Neural cell (in vitro differentiated cells): ENCODE measurements around the gene CTXND2. TPM values are rescaled to one million over a fixed set of nuclear protein-coding genes. Genes with fewer than 3 reads are reported as not detected.
"Not testable (repeated sequence)": the region's sequence is repeated elsewhere in the genome, so short reads cannot be mapped to it uniquely, and the experiment has no call there.

Experiments
- H2AFZ ChIP-seq: fragments of 200-600, 300-800 bp; sonication (generic), shearing (Covaris generic); 2 replicates; pipeline ENCODE4 v1.6.0; 2014; ENCODE audit warnings: low read depth, mild to moderate bottlenecking, antibody characterized with exemption, low read length, moderate library complexity
- H3F3A ChIP-seq: fragments of 200-600 bp; shearing (Covaris generic); 2 replicates; pipeline ENCODE4 v1.6.1; 2016; ENCODE audit warnings: mild to moderate bottlenecking, moderate library complexity, mixed read lengths, antibody characterized with exemption, low read length; ENCODE audit not compliant: insufficient read depth, poor library complexity, severe bottlenecking
- H3K27ac ChIP-seq: fragments of 200-600, 300-800 bp; sonication (generic), shearing (Covaris generic); 2 replicates; pipeline ENCODE4 v1.5.1; 2014; ENCODE audit warnings: mild to moderate bottlenecking, low read length, moderate library complexity
- H3K27me3 ChIP-seq: fragments of 300-800, 200-600 bp; sonication (generic), shearing (Covaris generic); 2 replicates; pipeline ENCODE4 v1.6.0; 2014; ENCODE audit warnings: mild to moderate bottlenecking, low read depth, low read length, moderate library complexity; ENCODE audit not compliant: insufficient read depth
- H3K36me3 ChIP-seq: fragments of 300-800, 200-600 bp; sonication (generic), shearing (Covaris generic); 2 replicates; pipeline ENCODE4 v1.5.1; 2014; ENCODE audit warnings: mild to moderate bottlenecking, antibody characterized with exemption, low read length, moderate library complexity; ENCODE audit not compliant: insufficient read depth
- H3K4me2 ChIP-seq: fragments of 300-800, 200-600 bp; sonication (generic), shearing (Covaris generic); 2 replicates; pipeline ENCODE4 v1.6.0; 2014; ENCODE audit warnings: mild to moderate bottlenecking, low read length
- H3K4me3 ChIP-seq: fragments of 300-800, 200-600 bp; sonication (generic), shearing (Covaris generic); 2 replicates; pipeline ENCODE4 v1.5.1; 2014; ENCODE audit warnings: mild to moderate bottlenecking, low read length, moderate library complexity
- H3K79me2 ChIP-seq: fragments of 200-600 bp; shearing (Covaris generic); replicated peaks from 2 replicates; pipeline ENCODE4 v1.6.0; 2014; ENCODE audit warnings: mild to moderate bottlenecking, low read length, moderate library complexity; ENCODE audit not compliant: insufficient read depth
- H3K9ac ChIP-seq: fragments of 300-800, 200-600 bp; sonication (generic), shearing (Covaris generic); 2 replicates; pipeline ENCODE4 v1.6.1; 2016; ENCODE audit warnings: mild to moderate bottlenecking, low read length, mixed read lengths
- H3K9me2 ChIP-seq: fragments of 200-600 bp; shearing (Covaris generic); 2 replicates; pipeline ENCODE4 v1.6.1; 2016; ENCODE audit warnings: mild to moderate bottlenecking, low read length, mixed read lengths; ENCODE audit not compliant: insufficient read depth
- H3K9me3 ChIP-seq: fragments of 200-600, 300-800 bp; sonication (generic), shearing (Covaris generic); 2 replicates; pipeline ENCODE4 v1.6.1; 2016; ENCODE audit warnings: mild to moderate bottlenecking, mixed run types, low read length, moderate library complexity, mixed read lengths
- H4K20me1 ChIP-seq: fragments of 200-600 bp; shearing (Covaris generic); 2 replicates; pipeline ENCODE4 v1.6.1; 2016; ENCODE audit warnings: mild to moderate bottlenecking, mixed run types; ENCODE audit not compliant: insufficient read depth
- EP300 ChIP-seq: fragments of 450-650 bp; conservative IDR thresholded peaks from 2 replicates; pipeline ENCODE4 v1.6.1; 2014; ENCODE audit warnings: antibody characterized with exemption, mild to moderate bottlenecking, moderate library complexity; ENCODE audit not compliant: poor library complexity, severe bottlenecking
- EZH2 ChIP-seq: fragments of 200-600, 300-800 bp; shearing (Covaris generic), sonication (generic); IDR thresholded peaks from 2 replicates; pipeline ENCODE4 v1.6.1; 2014; ENCODE audit warnings: antibody characterized with exemption, low read length, borderline replicate concordance, mild to moderate bottlenecking; ENCODE audit not compliant: insufficient read depth, poor library complexity, severe bottlenecking
- MXI1 ChIP-seq: fragments of 450-650 bp; conservative IDR thresholded peaks from 2 replicates; pipeline ENCODE4 v1.6.1; 2014; ENCODE audit warnings: antibody characterized with exemption, mild to moderate bottlenecking; ENCODE audit not compliant: poor library complexity, severe bottlenecking
- POLR2AphosphoS5 ChIP-seq: IDR thresholded peaks from 2 replicates; pipeline ENCODE4 v1.6.1; 2012
- RAD21 ChIP-seq: fragments of 450-650 bp; conservative IDR thresholded peaks from 2 replicates; pipeline ENCODE4 v1.6.1; 2014; ENCODE audit warnings: antibody characterized with exemption, mild to moderate bottlenecking, moderate library complexity
- SMC3 ChIP-seq: fragments of 450-650 bp; conservative IDR thresholded peaks from 2 replicates; pipeline ENCODE4 v1.6.1; 2014; ENCODE audit warnings: antibody characterized with exemption, mild to moderate bottlenecking, moderate library complexity; ENCODE audit not compliant: poor library complexity
- TAF1 ChIP-seq: IDR thresholded peaks from 2 replicates; pipeline ENCODE4 v1.6.1; 2012; ENCODE audit warnings: low read depth
- polyA plus RNA-seq: library from polyadenylated mRNA; depleted of rRNA; stranded (reverse); fragments of >200 nt; gene quantifications from 2 replicates; pipeline ENCODE4 v1.2.3, GENCODE V29; 2014
- TF ChIP-seq, protein P1 (sequence below): fragments of 450-650 bp; IDR thresholded peaks from 2 replicates; pipeline ENCODE4 v1.5.1; 2014; ENCODE audit warnings: antibody characterized with exemption, mild to moderate bottlenecking, moderate library complexity; ENCODE audit not compliant: poor library complexity, severe bottlenecking
- TF ChIP-seq, protein P2 (sequence below): IDR thresholded peaks from 2 replicates; pipeline ENCODE4 v1.6.1; 2012; ENCODE audit warnings: borderline replicate concordance

Gene CTXND2
- polyA plus RNA-seq, 1 donor from 2014 or later: not detected

DNA sequence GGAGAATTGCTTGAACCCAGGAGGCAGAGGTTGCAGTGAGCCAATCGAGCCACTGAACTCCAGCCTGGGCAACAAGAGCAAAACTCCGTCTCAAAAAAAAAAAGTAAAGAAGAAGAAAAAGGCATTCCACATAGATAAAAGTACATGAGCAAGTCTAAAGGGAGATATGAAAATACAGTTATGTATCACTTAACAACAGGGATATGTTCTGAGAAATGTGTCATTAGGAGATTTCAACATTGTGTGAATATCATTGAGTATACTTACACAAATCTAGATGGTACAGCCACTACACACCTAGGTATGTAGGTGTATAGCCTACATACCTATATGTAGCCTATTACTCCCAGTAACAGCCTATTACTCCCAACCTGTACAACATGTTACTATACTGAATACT, 23.2 kb upstream of the CTXND2 start:
- H3K9me2 ChIP-seq: no peaks in the 10 kb centered on the region
- no peak for TF ChIP-seq TAF1

GRCh38 chr1:150864200-150864599, 22.7 kb upstream of the CTXND2 start:
- not testable (repeated sequence) for H3K27me3 ChIP-seq
- H3K79me2 ChIP-seq: peaks cover 23% of the 10 kb centered on the region

More for the DNA sequence above, 23.2 kb upstream of the CTXND2 start:
- Histone ChIP-seq H3F3A (no peaks in the 10 kb centered on the region), H3K4me3 (no peak overlapping the region), H3K79me2 (peaks cover 19% of the 10 kb centered on the region), H2AFZ (no peak overlapping the region), H3K9ac (no peak overlapping the region), H3K27ac (no peak overlapping the region), H3K27me3 (no peaks in the 10 kb centered on the region), H3K4me2 (no peak overlapping the region), H4K20me1 (no peaks in the 10 kb centered on the region), H3K9me3 (peaks cover 4% of the 10 kb centered on the region), H3K36me3 (no peaks in the 10 kb centered on the region)

DNA sequence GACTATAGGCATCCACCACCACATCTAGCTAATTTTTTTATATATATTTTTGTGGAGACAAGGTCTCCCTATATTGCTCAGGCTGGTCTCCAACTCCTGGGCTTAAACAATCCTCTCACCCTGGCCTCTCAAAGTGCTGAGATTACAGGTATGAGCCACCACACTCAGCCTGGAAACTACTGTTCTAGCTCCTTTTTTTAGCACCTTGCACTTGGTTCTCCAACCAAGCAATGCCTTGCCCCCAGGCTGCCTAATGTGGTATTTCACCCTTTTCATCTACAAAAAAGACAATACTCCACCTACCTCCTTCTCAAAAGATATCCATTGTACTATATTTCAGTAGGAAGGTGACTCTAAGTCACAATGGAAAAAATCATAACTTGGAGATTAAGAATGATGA, 17.3 kb upstream of the CTXND2 start:
- Histone ChIP-seq H3K79me2 (peaks cover 47% of the 10 kb centered on the region), H3K4me2 (no peak overlapping the region), H3K27ac (no peak overlapping the region), H3K27me3 (no peaks in the 10 kb centered on the region), H4K20me1 (no peaks in the 10 kb centered on the region), H3K9me3 (no peaks in the 10 kb centered on the region), H2AFZ (no peak overlapping the region), H3K9ac (no peak overlapping the region), H3K4me3 (no peak overlapping the region), H3K36me3 (no peaks in the 10 kb centered on the region), H3K9me2 (no peaks in the 10 kb centered on the region), H3F3A (no peaks in the 10 kb centered on the region)
- TF ChIP-seq POLR2AphosphoS5: no peak
- no peak for TF ChIP-seq EP300
- TF ChIP-seq TAF1: no peak
- no peak for TF ChIP-seq SMC3
- TF ChIP-seq, protein P1, sequence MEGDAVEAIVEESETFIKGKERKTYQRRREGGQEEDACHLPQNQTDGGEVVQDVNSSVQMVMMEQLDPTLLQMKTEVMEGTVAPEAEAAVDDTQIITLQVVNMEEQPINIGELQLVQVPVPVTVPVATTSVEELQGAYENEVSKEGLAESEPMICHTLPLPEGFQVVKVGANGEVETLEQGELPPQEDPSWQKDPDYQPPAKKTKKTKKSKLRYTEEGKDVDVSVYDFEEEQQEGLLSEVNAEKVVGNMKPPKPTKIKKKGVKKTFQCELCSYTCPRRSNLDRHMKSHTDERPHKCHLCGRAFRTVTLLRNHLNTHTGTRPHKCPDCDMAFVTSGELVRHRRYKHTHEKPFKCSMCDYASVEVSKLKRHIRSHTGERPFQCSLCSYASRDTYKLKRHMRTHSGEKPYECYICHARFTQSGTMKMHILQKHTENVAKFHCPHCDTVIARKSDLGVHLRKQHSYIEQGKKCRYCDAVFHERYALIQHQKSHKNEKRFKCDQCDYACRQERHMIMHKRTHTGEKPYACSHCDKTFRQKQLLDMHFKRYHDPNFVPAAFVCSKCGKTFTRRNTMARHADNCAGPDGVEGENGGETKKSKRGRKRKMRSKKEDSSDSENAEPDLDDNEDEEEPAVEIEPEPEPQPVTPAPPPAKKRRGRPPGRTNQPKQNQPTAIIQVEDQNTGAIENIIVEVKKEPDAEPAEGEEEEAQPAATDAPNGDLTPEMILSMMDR: no peak
- TF ChIP-seq EZH2: no peak
- TF ChIP-seq RAD21: no peak
- TF ChIP-seq, protein P2, sequence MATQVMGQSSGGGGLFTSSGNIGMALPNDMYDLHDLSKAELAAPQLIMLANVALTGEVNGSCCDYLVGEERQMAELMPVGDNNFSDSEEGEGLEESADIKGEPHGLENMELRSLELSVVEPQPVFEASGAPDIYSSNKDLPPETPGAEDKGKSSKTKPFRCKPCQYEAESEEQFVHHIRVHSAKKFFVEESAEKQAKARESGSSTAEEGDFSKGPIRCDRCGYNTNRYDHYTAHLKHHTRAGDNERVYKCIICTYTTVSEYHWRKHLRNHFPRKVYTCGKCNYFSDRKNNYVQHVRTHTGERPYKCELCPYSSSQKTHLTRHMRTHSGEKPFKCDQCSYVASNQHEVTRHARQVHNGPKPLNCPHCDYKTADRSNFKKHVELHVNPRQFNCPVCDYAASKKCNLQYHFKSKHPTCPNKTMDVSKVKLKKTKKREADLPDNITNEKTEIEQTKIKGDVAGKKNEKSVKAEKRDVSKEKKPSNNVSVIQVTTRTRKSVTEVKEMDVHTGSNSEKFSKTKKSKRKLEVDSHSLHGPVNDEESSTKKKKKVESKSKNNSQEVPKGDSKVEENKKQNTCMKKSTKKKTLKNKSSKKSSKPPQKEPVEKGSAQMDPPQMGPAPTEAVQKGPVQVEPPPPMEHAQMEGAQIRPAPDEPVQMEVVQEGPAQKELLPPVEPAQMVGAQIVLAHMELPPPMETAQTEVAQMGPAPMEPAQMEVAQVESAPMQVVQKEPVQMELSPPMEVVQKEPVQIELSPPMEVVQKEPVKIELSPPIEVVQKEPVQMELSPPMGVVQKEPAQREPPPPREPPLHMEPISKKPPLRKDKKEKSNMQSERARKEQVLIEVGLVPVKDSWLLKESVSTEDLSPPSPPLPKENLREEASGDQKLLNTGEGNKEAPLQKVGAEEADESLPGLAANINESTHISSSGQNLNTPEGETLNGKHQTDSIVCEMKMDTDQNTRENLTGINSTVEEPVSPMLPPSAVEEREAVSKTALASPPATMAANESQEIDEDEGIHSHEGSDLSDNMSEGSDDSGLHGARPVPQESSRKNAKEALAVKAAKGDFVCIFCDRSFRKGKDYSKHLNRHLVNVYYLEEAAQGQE: no peak
- TF ChIP-seq MXI1: no peak

More at GRCh38 chr1:150864200-150864599, 22.7 kb upstream of the CTXND2 start:
- H3K9me3 ChIP-seq, H3K4me2 ChIP-seq, H3K36me3 ChIP-seq, H3K9me2 ChIP-seq, H3F3A ChIP-seq, H2AFZ ChIP-seq, H3K4me3 ChIP-seq, H3K9ac ChIP-seq, H3K27ac ChIP-seq, H4K20me1 ChIP-seq: not testable (repeated sequence)
